HAP-1 (cell line): ENCODE results near the gene IL25.
"Not testable (repeated sequence)": the region's sequence is repeated elsewhere in the genome, so short reads cannot be mapped to it uniquely, and the experiment has no call there.

ENCODE experiments used
- DNase-seq, 2 experiments: peaks; one replicate each; pipeline ENCODE4 v3.0.0-alpha.2; 2016 to 2020; ENCODE audit warnings: low spot score in 2 of 2
- H3K27me3 ChIP-seq: fragments of 250-450 bp; sonication (Bioruptor Pico); 2 replicates; pipeline ENCODE4 v1.5.1; 2020; ENCODE audit warnings: low read depth, mild to moderate bottlenecking, moderate library complexity
- H3K36me3 ChIP-seq: fragments of 250-450 bp; sonication (Bioruptor Pico); replicated peaks from 2 replicates; pipeline ENCODE4 v1.5.1; 2020; ENCODE audit warnings: mild to moderate bottlenecking
- H3K4me1 ChIP-seq: fragments of 250-450 bp; sonication (Bioruptor Pico); 2 replicates; pipeline ENCODE4 v1.5.1; 2020; ENCODE audit warnings: mild to moderate bottlenecking
- H3K4me3 ChIP-seq: fragments of 250-450 bp; sonication (Bioruptor Pico); 2 replicates; pipeline ENCODE4 v1.5.1; 2020; ENCODE audit warnings: mild to moderate bottlenecking, moderate library complexity
- H3K9me3 ChIP-seq: fragments of 250-450 bp; sonication (Bioruptor Pico); 2 replicates; pipeline ENCODE4 v1.5.1; 2020; ENCODE audit warnings: mild to moderate bottlenecking, moderate library complexity
- in situ Hi-C: fragments of 300-500 bp; cut with MboI; formaldehyde crosslinking; loops from 3 replicates; pipeline ENCODE4 v1.14.3; 2020; ENCODE audit warnings: low sequenced_read_pairs, inconsistent platforms, mixed read lengths

Gene IL25

GRCh38 chr14:23423657-23424056 is 51.0 kb downstream of the IL25 start:
- DNase-seq = no peak
- Histone ChIP-seq H3K36me3 (no peaks in the 10 kb centered on the region), H3K27me3 (0 out of 2 replicates have a peak, but pooled peaks cover 3% of the 10 kb centered on the region), H3K4me1 (no peaks in the 10 kb centered on the region), H3K9me3 (no peaks in the 10 kb centered on the region), H3K4me3 (no peak overlapping the region)
- in situ Hi-C loops = no loop called here

- in situ Hi-C loops = no loop called here
- no peaks in the 10 kb centered on the region for H3K36me3 ChIP-seq
- H3K4me3 ChIP-seq = no peak overlapping the region
- H3K27me3 ChIP-seq = 0 out of 2 replicates have a peak, but pooled peaks cover 3% of the 10 kb centered on the region
- no peaks in the 10 kb centered on the region for H3K9me3 ChIP-seq
- DNase-seq = no peak
- no peaks in the 10 kb centered on the region for H3K4me1 ChIP-seq
Observed at GRCh38 chr14:23425169-23425568, 52.6 kb downstream of the IL25 start.

GRCh38 chr14:23425798-23426197 is 53.2 kb downstream of the IL25 start:
- in situ Hi-C loops = not testable (repeated sequence)

More at GRCh38 chr14:23425798-23426197, 53.2 kb downstream of the IL25 start:
- not testable (repeated sequence) for H3K4me1 ChIP-seq, H3K27me3 ChIP-seq, DNase-seq, H3K36me3 ChIP-seq, H3K9me3 ChIP-seq, H3K4me3 ChIP-seq
